AG08395 (cell line): Measurements from ENCODE around the gene PPP1R12A.
A peak's percentile ranks its signal among the peaks of the same experiment; 100 is the strongest.
"Not testable (repeated sequence)": the region's sequence is repeated elsewhere in the genome, so short reads cannot be mapped to it uniquely, and the experiment has no call there.

Experiments used
- DNase-seq: peaks from one replicate; pipeline ENCODE4 v3.0.0; 2012; ENCODE audit warnings: mixed read lengths, low spot score

The PPP1R12A gene

GRCh38 chr12:79841248-79841877, 93.5 kb downstream of the PPP1R12A start:
- DNase-seq: no peak

DNA sequence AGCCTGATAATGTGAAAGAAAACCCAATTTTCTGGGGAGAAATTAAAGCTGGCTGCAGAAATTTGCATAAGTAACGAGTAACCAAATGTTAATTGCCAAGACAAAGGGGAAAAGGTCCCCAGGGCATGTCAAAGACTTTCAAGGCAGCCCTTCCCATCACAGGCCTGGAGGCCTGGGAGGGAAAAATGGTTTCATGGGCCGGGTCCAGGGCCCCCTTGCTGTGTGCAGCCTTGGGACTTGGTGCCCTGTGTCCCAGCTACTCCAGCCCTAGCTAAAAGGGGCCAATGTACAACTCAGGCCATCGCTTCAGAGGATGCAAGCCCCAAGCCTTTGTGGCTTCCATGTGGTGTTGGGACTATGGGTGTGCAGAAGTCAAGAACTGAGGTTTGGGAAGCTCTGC, 96.5 kb downstream of the PPP1R12A start:
- no peak for DNase-seq

GRCh38 chr12:79837575-79837974, 97.3 kb downstream of the PPP1R12A start:
- no peak for DNase-seq

DNA sequence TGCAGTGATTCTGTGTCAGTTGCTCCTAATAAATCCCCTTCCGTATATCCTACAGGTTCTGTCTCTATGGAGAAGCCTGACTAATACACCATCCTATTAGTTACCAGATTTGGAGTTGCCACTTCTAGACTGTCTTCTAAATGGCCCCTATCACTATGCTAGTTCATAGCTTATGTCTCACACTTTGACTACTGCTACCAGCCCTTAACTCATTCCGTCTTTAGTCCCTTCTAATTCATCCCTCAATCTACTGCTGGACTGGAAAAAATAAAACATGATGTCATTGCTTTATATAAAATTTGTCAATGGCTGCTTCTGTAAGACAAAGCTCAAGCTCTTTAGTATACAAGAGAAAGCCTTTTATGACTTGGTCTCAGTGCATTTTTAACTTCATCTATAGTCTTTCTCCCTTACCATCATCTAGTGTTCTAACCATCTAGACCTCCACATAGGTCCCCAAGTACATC, 99.5 kb downstream of the PPP1R12A start:
- no peak for DNase-seq

DNA sequence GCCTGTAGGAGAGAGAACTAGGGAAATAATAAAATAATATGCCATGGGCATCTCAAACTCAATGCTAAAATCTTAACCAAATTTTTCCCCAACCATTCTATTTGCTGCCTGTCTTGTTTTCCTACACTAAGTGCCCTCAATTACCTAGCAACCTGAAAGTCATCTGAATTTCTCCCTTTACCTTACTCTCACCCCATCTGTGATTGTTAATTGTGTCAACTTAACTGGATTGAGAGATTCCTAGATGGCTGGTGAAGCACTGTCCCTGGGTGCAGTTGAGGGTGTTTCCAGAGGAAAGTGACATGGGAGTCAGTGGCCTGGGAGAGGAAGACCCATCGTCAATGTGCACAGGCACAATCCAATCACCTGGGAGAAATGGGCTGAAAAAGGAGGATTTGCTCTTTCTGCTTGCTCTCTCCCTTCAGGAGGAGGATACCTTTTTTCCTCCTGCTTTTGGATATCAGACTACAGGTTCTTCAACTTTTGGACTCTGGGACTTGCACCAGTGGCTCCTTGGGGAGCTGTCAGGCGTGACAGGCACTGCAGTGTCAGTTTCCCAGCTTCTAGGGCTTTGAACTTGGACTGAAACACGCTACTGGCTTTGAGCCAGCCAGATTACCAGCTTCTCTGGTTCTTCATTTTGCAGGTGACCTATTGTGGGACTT, 100.1 kb downstream of the PPP1R12A start:
- DNase-seq: no peak

- DNase-seq: no peak
Observed at GRCh38 chr12:79830440-79830839, 104.5 kb downstream of the PPP1R12A start.

- no peak for DNase-seq
Observed at GRCh38 chr12:79828924-79829323, 106.0 kb downstream of the PPP1R12A start.

- no peak for DNase-seq
Observed at GRCh38 chr12:79827484-79827883, 107.4 kb downstream of the PPP1R12A start.

DNA sequence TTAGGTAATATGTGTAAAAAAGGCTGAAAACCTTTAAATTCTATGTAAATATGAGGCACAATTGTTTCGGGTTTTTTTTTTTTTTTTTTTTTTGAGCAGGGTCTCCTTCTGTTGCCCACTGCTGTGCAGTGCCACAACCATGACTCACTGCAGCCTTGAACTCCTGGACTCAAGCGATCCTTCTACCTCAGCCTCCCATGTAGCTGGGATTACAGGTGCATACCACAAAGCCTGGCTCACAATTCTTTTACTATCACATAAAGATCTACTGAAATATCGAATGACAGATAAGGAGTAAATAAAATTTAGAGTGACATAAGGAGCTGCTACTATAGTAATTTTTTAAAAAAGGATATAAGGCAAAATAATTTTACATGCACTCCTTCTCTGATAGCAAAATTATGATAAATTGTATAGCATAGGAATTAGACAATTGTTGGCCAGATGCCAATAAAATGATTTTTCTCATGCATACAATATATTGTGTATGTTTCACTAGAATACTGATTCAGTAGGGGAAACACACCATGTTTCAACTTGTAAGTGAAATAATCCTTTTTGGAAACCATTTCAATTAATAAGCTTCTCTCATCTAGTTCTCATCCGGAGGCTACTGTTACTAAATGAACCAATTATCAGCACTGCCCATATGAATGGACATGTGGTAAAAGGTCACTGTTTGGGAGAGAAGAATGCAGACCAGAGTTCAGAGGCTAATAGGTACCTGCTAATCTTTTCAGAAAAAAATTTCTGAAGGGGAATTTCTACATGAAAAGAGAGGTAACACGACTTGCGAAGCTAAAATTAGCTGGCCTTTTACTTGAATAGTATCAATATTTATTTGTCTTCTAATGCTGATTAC, 108.4 kb downstream of the PPP1R12A start:
- no peak for DNase-seq

DNA sequence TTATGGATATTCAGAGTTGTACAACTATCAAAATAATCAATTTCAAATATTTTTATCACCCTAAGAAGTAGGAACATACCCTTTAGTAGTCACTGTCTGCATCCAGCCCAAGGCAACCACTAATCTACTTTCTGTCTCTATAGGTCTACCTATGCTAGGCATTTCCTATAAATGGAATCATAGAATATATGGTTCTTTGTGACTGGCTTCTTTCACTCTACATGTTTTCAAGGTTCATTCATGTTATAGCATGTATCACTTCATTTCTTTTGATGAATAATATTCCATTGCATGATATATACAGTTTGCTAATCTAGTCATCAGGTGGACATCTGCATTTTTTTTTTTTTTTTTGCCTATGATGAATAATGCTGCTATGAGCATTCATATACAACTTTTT, 112.4 kb downstream of the PPP1R12A start:
- no peak for DNase-seq

- DNase-seq: no peak
Observed at GRCh38 chr12:79818856-79819255, 116.0 kb downstream of the PPP1R12A start.

GRCh38 chr12:79784366-79785065, 150.4 kb downstream of the PPP1R12A start:
- not testable (repeated sequence) for DNase-seq

- peak; percentile 28 for DNase-seq
Observed at GRCh38 chr12:79782172-79782900, 152.6 kb downstream of the PPP1R12A start.

- no peak for DNase-seq
Observed at GRCh38 chr12:79778802-79779448, 156.0 kb downstream of the PPP1R12A start.

DNA sequence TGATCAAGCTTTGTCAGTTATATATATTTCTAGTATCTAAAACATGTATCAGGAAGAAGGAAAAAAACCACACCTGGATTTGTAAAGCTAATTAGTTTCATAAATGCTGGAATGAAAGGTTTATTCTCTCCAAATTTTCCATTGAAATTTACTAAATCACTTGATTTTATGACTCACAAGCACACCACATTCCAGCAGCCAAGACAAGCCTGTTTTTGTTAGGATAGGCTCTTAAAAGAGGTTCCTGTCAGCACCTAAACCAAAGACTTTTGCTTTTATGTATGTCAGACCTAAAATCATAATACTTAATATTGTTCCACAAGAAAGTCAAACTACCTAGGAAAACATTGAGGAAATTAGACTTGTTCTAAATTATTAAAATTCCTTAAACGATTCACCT, 158.8 kb downstream of the PPP1R12A start:
- peak; percentile 28 for DNase-seq

GRCh38 chr12:79775355-79776027, 159.4 kb downstream of the PPP1R12A start:
- DNase-seq: no peak

- no peak for DNase-seq
Observed at GRCh38 chr12:79773896-79774295, 161.0 kb downstream of the PPP1R12A start.

DNA sequence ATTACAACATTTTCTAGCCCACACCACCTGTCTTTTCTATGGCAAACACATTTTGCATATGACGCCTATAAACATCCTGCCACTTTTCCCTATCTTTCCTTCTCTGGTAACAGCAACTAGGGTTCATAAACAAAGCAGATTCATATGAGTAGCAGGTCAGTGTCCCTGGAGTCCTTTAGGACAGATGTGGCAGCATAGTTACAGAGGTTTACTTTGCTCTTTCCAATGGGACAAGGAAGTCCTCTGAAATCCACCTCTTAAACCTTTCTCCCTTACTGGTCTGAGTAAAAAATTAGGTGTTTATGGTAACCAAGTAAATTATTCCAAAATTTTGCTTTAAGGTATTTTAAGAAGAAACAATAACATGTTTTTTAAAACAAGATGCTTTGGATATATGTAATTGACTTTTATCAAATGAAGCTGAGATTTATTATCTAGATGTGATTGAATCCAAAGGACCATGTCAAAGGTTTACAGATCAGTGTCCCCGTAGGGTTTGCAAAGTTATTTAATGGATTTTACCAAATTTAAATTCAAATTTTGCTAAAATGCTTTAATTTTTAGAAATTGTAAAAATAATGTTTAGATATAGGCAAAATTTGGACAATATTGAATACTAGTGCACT, 164.9 kb downstream of the PPP1R12A start:
- DNase-seq: no peak

DNA sequence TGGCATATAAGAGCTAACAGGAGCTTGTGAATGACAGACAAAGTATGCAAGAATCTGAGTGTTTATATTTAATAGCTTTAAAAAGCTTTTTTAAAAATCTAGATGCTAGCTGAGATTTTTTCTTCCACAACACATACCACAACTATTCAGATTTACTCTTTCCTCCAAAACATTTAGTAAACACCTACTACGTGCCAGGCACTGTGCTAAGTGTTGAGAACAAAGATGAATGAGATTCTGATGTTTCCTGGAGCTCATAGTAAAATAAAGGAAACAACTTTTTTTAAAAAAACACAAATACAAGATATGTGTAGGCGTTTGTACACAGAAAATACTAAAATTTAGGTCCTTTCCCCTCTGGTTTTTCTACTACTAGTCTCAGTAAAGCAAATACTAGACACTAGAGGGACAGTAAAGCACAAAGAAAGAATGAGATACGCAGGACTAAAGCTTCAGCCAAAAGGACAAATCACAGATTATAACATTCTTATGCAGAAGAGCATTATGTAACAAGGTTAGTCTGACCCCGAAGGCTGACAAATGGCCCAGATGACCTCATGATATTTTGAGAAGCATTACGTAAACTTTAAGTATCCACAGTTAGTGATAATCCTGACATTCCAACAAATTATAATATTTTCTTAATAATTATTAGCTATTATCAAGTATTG, 165.6 kb downstream of the PPP1R12A start:
- DNase-seq: no peak
